ENCODE data around the gene PNPLA1.

PNPLA1 gene

GRCh38 chr6:36309203-36309602, 39.3 kb downstream of the PNPLA1 start:
- Histone ChIP-seq H3K36me3 (ENCODE audit: control insufficient read depth, low read length) (no peaks in the 10 kb centered on the region), H3K9me3 (ENCODE audit: control insufficient read depth, insufficient read depth, low read length) (0 out of 2 replicates have a peak, but pooled peaks cover 4% of the 10 kb centered on the region), H3K4me2 (ENCODE audit: low read length) (no peak overlapping the region), H3F3A (ENCODE audit: control insufficient read depth, insufficient read depth) (no peaks in the 10 kb centered on the region), H3K79me2 (ENCODE audit: control insufficient read depth, low read length) (no peaks in the 10 kb centered on the region), H4K20me1 (ENCODE audit: control insufficient read depth, insufficient read depth, low read depth, low read length) (no peaks in the 10 kb centered on the region), H3K27me3 (ENCODE audit: control insufficient read depth, low read length) (peaks cover 5% of the 10 kb centered on the region; the same call in 1 of the 2 replicates), H3K27ac (ENCODE audit: low read depth, low read length) (no peak overlapping the region), H3K4me3 (ENCODE audit: low read length) (no peak overlapping the region), H3K9me2 (replicated peaks; ENCODE audit: control insufficient read depth, low read length) (no peaks in the 10 kb centered on the region), H3K4me1 (ENCODE audit: control insufficient read depth, low read length) (peaks cover 22% of the 10 kb centered on the region)
- TF ChIP-seq EZH2phosphoT487 (IDR thresholded peaks at IDR 0.05; ENCODE audit: borderline replicate concordance, low read length): no peak
- TF ChIP-seq CTCF (IDR thresholded peaks at IDR 0.05; ENCODE audit: low read depth, low read length, poor library complexity, severe bottlenecking): no peak

DNA sequence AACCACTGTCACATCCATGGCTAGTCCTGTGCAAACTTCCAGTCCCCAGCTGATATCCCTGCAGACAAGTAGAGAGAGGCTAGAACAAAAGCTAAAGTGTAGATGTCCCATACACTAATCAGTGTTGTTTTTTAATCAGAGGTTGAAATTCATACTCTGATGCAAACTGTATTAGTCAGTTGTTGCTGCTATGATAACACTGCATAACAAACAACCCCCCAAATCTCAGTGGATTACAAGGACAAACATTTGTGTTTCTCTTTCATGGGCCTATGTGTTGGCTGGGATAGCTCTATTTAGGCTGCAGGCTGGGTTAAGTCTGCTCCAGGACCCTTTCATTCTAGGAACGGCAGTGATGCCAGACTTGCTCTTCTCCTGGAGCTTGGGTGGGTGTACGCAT, 40.0 kb downstream of the PNPLA1 start:
- H3K79me2 ChIP-seq (ENCODE audit: control insufficient read depth, low read length): no peaks in the 10 kb centered on the region
- H3K4me3 ChIP-seq (ENCODE audit: low read length): no peak overlapping the region
- no peaks in the 10 kb centered on the region for H3F3A ChIP-seq (ENCODE audit: control insufficient read depth, insufficient read depth)
- no peaks in the 10 kb centered on the region for H3K9me2 ChIP-seq (replicated peaks; ENCODE audit: control insufficient read depth, low read length)
- H3K9me3 ChIP-seq (ENCODE audit: control insufficient read depth, insufficient read depth, low read length): 0 out of 2 replicates have a peak, but pooled peaks cover 4% of the 10 kb centered on the region
- no peak for TF ChIP-seq EZH2phosphoT487 (IDR thresholded peaks at IDR 0.05; ENCODE audit: borderline replicate concordance, low read length)
- no peak for TF ChIP-seq CTCF (IDR thresholded peaks at IDR 0.05; ENCODE audit: low read depth, low read length, poor library complexity, severe bottlenecking)
- H4K20me1 ChIP-seq (ENCODE audit: control insufficient read depth, insufficient read depth, low read depth, low read length): no peaks in the 10 kb centered on the region
- no peaks in the 10 kb centered on the region for H3K36me3 ChIP-seq (ENCODE audit: control insufficient read depth, low read length)
- no peak overlapping the region for H3K4me2 ChIP-seq (ENCODE audit: low read length)
- H3K27me3 ChIP-seq (ENCODE audit: control insufficient read depth, low read length): peaks cover 5% of the 10 kb centered on the region; the same call in 1 of the 2 replicates
- H3K4me1 ChIP-seq (ENCODE audit: control insufficient read depth, low read length): peaks cover 28% of the 10 kb centered on the region
- no peak overlapping the region for H3K27ac ChIP-seq (ENCODE audit: low read depth, low read length)

DNA sequence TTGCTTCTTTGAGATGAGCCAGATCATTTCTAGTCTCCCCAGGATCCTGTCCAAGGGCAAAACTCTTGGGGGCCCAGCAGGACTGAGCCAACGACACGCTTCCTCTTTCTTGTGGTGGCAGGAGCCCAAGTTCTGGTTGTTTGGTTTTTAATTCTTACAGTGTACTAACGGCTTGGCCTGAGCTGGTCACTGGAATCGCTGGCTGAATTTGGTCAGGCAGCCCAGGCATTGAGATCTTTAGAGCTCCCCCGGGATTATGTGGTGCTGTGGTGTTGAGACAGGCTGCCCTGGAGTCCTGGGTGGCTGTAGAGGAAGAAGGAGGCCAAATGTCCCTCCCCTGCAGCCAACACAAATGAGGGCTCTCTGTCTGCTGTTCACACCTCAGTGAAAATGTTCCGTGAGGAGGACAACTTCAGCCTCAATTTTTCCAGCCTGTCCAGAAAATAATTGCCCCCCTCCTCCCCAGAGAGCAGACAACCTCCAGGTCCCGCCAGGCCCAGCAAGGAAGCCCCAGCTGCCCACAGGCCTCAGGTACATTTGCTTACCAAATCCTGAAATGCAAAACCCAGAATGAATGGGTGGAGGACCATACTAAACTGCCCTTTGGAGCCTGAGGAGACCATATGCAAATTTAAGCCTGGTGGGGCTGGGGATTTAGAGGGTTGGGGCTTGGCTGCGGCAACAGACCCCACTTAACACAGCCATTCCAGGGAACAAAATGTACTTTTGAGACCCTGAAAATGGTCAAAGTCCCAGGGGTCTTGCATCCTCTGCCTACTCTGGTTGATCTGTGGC, 43.2 kb downstream of the PNPLA1 start:
- H3K4me2 ChIP-seq (ENCODE audit: low read length): peak overlapping the region; percentile 67
- TF ChIP-seq EZH2phosphoT487 (IDR thresholded peaks at IDR 0.05; ENCODE audit: borderline replicate concordance, low read length) (no peak), CTCF (IDR thresholded peaks at IDR 0.05; ENCODE audit: low read depth, low read length, poor library complexity, severe bottlenecking) (no peak)

More for the DNA sequence above, 43.2 kb downstream of the PNPLA1 start:
- Histone ChIP-seq H4K20me1 (ENCODE audit: control insufficient read depth, insufficient read depth, low read depth, low read length) (no peaks in the 10 kb centered on the region), H3K36me3 (ENCODE audit: control insufficient read depth, low read length) (no peaks in the 10 kb centered on the region), H3K4me1 (ENCODE audit: control insufficient read depth, low read length) (peaks cover 28% of the 10 kb centered on the region), H3K9me3 (ENCODE audit: control insufficient read depth, insufficient read depth, low read length) (0 out of 2 replicates have a peak, but pooled peaks cover 4% of the 10 kb centered on the region), H3K79me2 (ENCODE audit: control insufficient read depth, low read length) (no peaks in the 10 kb centered on the region), H3K4me3 (ENCODE audit: low read length) (peak overlapping the region; percentile 50), H3K27me3 (ENCODE audit: control insufficient read depth, low read length) (peaks cover 5% of the 10 kb centered on the region; the same call in 1 of the 2 replicates), H3K9me2 (replicated peaks; ENCODE audit: control insufficient read depth, low read length) (no peaks in the 10 kb centered on the region), H3F3A (ENCODE audit: control insufficient read depth, insufficient read depth) (no peaks in the 10 kb centered on the region), H3K27ac (ENCODE audit: low read depth, low read length) (peak overlapping the region; percentile 12)
